ENCODE measurements around the gene NELFCD. TPM values are rescaled to one million over a fixed set of nuclear protein-coding genes. Genes with fewer than 3 reads are reported as not detected.

The NELFCD gene
- polyA plus RNA-seq, 3 donors, result 49.0 to 74.8 (median 50.1) TPM

- H3K9me3 Mint-ChIP-seq, result no peaks in the 10 kb centered on the region
- peaks cover 99% of the 10 kb centered on the region for H4K20me1 ChIP-seq (ENCODE audit: insufficient read depth, low read length)
- WGBS (ENCODE audit: insufficient coverage), result 81% methylated on average over 5 of the region's 9 CpGs
- peak overlapping the region in 1 of 7 donors; percentile 3 for H3K27ac Mint-ChIP-seq
- TF ChIP-seq CTCF (IDR thresholded peaks at IDR 0.05), result no peak
- DNase-seq, result no peak
- H3K4me1 ChIP-seq (ENCODE audit: control insufficient read depth in 1 of 2, insufficient read depth in 2 of 2, low read length in 2 of 2), result peaks cover 0 to 3% of the 10 kb centered on the region in 2 donors
- peaks cover 88 to 94% of the 10 kb centered on the region in 2 donors for H3K36me3 Mint-ChIP-seq
- H3K27ac ChIP-seq (ENCODE audit: low read depth in 1 of 2, low read length in 2 of 2), result peak overlapping the region in 1 of 2 donors; percentile 52
- no peak overlapping the region for H2AFZ ChIP-seq (ENCODE audit: insufficient read depth, low read depth, low read length, poor library complexity, severe bottlenecking)
- intact Hi-C loops (cut with micrococcal nuclease), result loop anchor here in 1 of 2 donors (5.0 kb wide), 1 partner anchor 36 kb away; no protein-coding TSS in a partner anchor
- no peak overlapping the region for H3K4me3 ChIP-seq (replicated peaks in 1 of 3; ENCODE audit: low read depth in 2 of 3, low read length in 3 of 3)
- H3K9me3 ChIP-seq (replicated peaks in 1 of 2; ENCODE audit: control insufficient read depth in 1 of 2, insufficient read depth in 1 of 2, low read length in 2 of 2), result no peaks in the 10 kb centered on the region
- no peak overlapping the region for H3K9ac ChIP-seq (ENCODE audit: insufficient read depth, low read length, poor library complexity, severe bottlenecking)
- peaks cover 16% of the 10 kb centered on the region for H3K79me2 ChIP-seq (ENCODE audit: insufficient read depth, low read length)
- H3K27me3 Mint-ChIP-seq (ENCODE audit: low read depth in 3 of 3), result peaks cover 0 to 4% (median 0%) of the 10 kb centered on the region in 3 donors
- H3K4me1 Mint-ChIP-seq, result peaks cover 7% of the 10 kb centered on the region
- no peaks in the 10 kb centered on the region for H3K27me3 ChIP-seq (ENCODE audit: control insufficient read depth in 2 of 2, insufficient read depth in 2 of 2, low read length in 2 of 2)
- H3K4me2 ChIP-seq (replicated peaks; ENCODE audit: extremely low read depth, low read length, poor library complexity, severe bottlenecking), result no peak overlapping the region
- H3K4me3 Mint-ChIP-seq, result no peak overlapping the region
- peaks cover 90 to 100% of the 10 kb centered on the region in 2 donors for H3K36me3 ChIP-seq (replicated peaks in 1 of 2; ENCODE audit: control insufficient read depth in 1 of 2, insufficient read depth in 2 of 2, low read length in 2 of 2)
These were observed 10.7 kb downstream of the NELFCD start for GRCh38 chr20:58991715-58992114.

- Mint-ChIP-seq H3K27ac (peak overlapping the region in 3 of 7 donors; percentile 32 to 56 (median 48)), H3K9me3 (no peaks in the 10 kb centered on the region), H3K4me1 (peaks cover 7% of the 10 kb centered on the region), H3K27me3 (ENCODE audit: low read depth in 3 of 3) (peaks cover 0 to 4% (median 0%) of the 10 kb centered on the region in 3 donors), H3K36me3 (peaks cover 87 to 94% of the 10 kb centered on the region in 2 donors), H3K4me3 (no peak overlapping the region)
- Histone ChIP-seq H3K9ac (ENCODE audit: insufficient read depth, low read length, poor library complexity, severe bottlenecking) (no peak overlapping the region), H3K9me3 (replicated peaks in 1 of 2; ENCODE audit: control insufficient read depth in 1 of 2, insufficient read depth in 1 of 2, low read length in 2 of 2) (no peaks in the 10 kb centered on the region), H3K4me3 (replicated peaks in 1 of 3; ENCODE audit: low read depth in 2 of 3, low read length in 3 of 3) (no peak overlapping the region), H4K20me1 (ENCODE audit: insufficient read depth, low read length) (peaks cover 100% of the 10 kb centered on the region), H3K4me2 (replicated peaks; ENCODE audit: extremely low read depth, low read length, poor library complexity, severe bottlenecking) (no peak overlapping the region), H3K27ac (ENCODE audit: low read depth in 1 of 2, low read length in 2 of 2) (peak overlapping the region in 1 of 2 donors; percentile 53), H3K4me1 (ENCODE audit: control insufficient read depth in 1 of 2, insufficient read depth in 2 of 2, low read length in 2 of 2) (peaks cover 0 to 3% of the 10 kb centered on the region in 2 donors), H3K27me3 (ENCODE audit: control insufficient read depth in 2 of 2, insufficient read depth in 2 of 2, low read length in 2 of 2) (no peaks in the 10 kb centered on the region), H2AFZ (ENCODE audit: insufficient read depth, low read depth, low read length, poor library complexity, severe bottlenecking) (no peak overlapping the region), H3K79me2 (ENCODE audit: insufficient read depth, low read length) (peaks cover 26% of the 10 kb centered on the region), H3K36me3 (replicated peaks in 1 of 2; ENCODE audit: control insufficient read depth in 1 of 2, insufficient read depth in 2 of 2, low read length in 2 of 2) (peaks cover 90 to 100% of the 10 kb centered on the region in 2 donors)
- DNase-seq, result no peak
- WGBS (ENCODE audit: insufficient coverage), result no CpG with 5 or more reads among the region's 3 CpGs
- intact Hi-C loops (cut with micrococcal nuclease), result loop anchor here in 1 of 2 donors (5.0 kb wide), 1 partner anchor 34 kb away; no protein-coding TSS in a partner anchor
- no peak for TF ChIP-seq CTCF (IDR thresholded peaks at IDR 0.05)
These were observed 11.9 kb downstream of the NELFCD start for GRCh38 chr20:58992911-58993310.
